ENCODE data around the gene NUDT17. TPM values are rescaled to one million over a fixed set of nuclear protein-coding genes. Genes with fewer than 3 reads are reported as not detected.

Gene NUDT17
- total RNA-seq, 1 donor from 2014 or later, result 11.9 TPM

DNA sequence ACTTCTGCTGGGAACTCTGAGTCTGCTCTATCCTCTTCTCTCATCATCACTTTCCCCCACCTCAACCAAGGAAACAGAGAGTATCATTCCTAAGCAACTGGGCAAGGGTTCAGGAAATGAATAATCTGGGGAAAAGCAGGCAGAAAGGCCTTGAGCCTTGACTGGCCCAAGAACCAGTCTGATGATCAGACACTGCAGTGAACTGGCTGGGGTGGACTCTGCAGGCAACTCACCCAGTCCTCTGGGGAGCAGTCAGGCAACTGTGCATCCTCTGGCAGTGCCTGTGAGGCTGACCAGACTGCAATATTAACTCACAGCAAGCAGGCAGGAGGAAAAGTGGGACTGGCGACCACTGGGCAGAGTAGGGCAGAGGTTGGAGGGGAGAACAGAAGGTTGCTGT lies 39.2 kb downstream of the NUDT17 start:
- no peaks in the 10 kb centered on the region for H3K36me3 Mint-ChIP-seq
- Histone ChIP-seq H3K27ac (no peak overlapping the region), H3K9me3 (ENCODE audit: low read depth) (no peaks in the 10 kb centered on the region), H3F3A (ENCODE audit: low read depth) (peaks cover 6% of the 10 kb centered on the region), H3K79me2 (ENCODE audit: low read depth) (no peaks in the 10 kb centered on the region), H4K20me1 (ENCODE audit: low read depth) (no peaks in the 10 kb centered on the region), H3K4me1 (peaks cover 8% of the 10 kb centered on the region), H3K4me2 (no peak overlapping the region), H3K9ac (no peak overlapping the region), H3K27me3 (peaks cover 54% of the 10 kb centered on the region), H2AFZ (replicated peaks) (no peak overlapping the region), H3K36me3 (no peaks in the 10 kb centered on the region), H3K4me3 (no peak overlapping the region)
- H3K27ac Mint-ChIP-seq, result no peak overlapping the region
- peaks cover 22% of the 10 kb centered on the region for H3K27me3 Mint-ChIP-seq (ENCODE audit: insufficient read depth, low read depth)
- H3K9me3 Mint-ChIP-seq, result no peaks in the 10 kb centered on the region
- peak overlapping the region; percentile 86 for H3K4me3 Mint-ChIP-seq
- H3K4me1 Mint-ChIP-seq, result peaks cover 17% of the 10 kb centered on the region
- DNase-seq (ENCODE audit: low spot score), result no peak
- TF ChIP-seq EZH2phosphoT487 (IDR thresholded peaks at IDR 0.05), result no peak
- TF ChIP-seq, protein P1, sequence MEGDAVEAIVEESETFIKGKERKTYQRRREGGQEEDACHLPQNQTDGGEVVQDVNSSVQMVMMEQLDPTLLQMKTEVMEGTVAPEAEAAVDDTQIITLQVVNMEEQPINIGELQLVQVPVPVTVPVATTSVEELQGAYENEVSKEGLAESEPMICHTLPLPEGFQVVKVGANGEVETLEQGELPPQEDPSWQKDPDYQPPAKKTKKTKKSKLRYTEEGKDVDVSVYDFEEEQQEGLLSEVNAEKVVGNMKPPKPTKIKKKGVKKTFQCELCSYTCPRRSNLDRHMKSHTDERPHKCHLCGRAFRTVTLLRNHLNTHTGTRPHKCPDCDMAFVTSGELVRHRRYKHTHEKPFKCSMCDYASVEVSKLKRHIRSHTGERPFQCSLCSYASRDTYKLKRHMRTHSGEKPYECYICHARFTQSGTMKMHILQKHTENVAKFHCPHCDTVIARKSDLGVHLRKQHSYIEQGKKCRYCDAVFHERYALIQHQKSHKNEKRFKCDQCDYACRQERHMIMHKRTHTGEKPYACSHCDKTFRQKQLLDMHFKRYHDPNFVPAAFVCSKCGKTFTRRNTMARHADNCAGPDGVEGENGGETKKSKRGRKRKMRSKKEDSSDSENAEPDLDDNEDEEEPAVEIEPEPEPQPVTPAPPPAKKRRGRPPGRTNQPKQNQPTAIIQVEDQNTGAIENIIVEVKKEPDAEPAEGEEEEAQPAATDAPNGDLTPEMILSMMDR (IDR thresholded peaks at IDR 0.05), result no peak
- TF ChIP-seq EZH2 (IDR thresholded peaks at IDR 0.05), result no peak

DNA sequence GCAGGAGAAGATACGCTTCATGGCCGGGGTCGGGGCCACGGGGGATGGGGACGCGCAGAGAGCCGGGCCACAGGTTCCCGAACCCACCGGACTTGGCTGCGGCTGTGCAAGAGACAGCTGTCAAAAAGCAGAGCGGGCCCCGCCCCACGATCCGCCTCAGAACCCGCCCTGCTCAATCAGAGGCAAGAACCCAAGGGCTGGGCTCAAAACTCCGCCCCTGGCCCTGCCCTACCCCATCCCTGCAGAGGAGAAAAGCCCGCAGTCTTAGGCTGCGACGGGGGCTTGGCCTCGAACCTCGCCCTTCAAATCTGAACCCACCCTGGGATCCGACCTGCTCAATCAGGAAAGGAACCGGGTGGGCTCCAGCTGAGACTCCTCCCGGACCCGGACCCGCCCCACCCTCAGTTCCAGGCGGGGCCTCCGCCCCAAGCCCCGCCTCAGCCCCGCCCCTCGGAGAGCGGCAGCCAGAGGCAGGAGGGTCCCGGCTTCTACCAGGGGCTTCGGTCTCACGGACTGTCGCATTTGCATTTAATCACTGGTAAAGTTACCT lies 40.4 kb downstream of the NUDT17 start, which contains the start of gene ANKRD35:
Gene ANKRD35, minus strand, starts transcription at position 129 of the 550 bp plus-strand sequence. Its CDS starts 108 bp downstream, at position 21.
- Histone ChIP-seq H3K9me3 (ENCODE audit: low read depth) (no peaks in the 10 kb centered on the region), H3K27ac (no peak within 1 kb of the TSS), H4K20me1 (ENCODE audit: low read depth) (no peaks in the 10 kb centered on the region), H3K4me2 (peak within 1 kb of the TSS; percentile 77), H3K27me3 (peaks cover 54% of the 10 kb centered on the region), H3K4me1 (no peaks in the 10 kb centered on the region), H3K79me2 (ENCODE audit: low read depth) (no peaks in the 10 kb centered on the region), H3K9ac (no peak within 1 kb of the TSS), H2AFZ (replicated peaks) (peak within 1 kb of the TSS; percentile 99), H3F3A (ENCODE audit: low read depth) (no peaks in the 10 kb centered on the region), H3K36me3 (no peaks in the 10 kb centered on the region), H3K4me3 (peak within 1 kb of the TSS; percentile 85)
- Mint-ChIP-seq H3K9me3 (no peaks in the 10 kb centered on the region), H3K27ac (no peak within 1 kb of the TSS), H3K27me3 (ENCODE audit: insufficient read depth, low read depth) (peaks cover 22% of the 10 kb centered on the region), H3K36me3 (no peaks in the 10 kb centered on the region), H3K4me1 (peaks cover 16% of the 10 kb centered on the region), H3K4me3 (peak within 1 kb of the TSS; percentile 86)
- TF ChIP-seq EZH2 (IDR thresholded peaks at IDR 0.05) (no peak), EZH2phosphoT487 (IDR thresholded peaks at IDR 0.05) (no peak)
- TF ChIP-seq, protein P1 (IDR thresholded peaks at IDR 0.05), result no peak
- DNase-seq (ENCODE audit: low spot score), result peak; percentile 94

DNA sequence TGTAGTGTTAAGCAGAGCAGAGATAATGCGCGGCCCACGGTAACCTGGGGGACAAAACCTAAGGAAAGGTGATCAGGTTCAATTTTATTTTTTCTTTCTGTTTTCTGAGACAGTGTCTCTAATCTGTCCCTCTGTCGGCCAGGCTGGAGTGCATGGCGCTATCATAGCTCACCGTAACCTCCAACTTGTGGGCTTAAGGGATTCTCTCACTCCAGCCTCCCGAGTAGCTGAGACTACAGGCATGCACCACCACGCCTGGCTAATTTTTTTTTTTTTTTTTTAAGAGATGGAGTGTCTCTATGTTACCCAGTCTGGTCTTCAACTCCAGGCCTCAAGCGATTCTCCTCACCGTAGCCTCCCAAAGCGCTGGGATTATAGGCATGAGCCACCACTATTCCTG lies 41.0 kb downstream of the NUDT17 start:
- Histone ChIP-seq H3K36me3 (no peaks in the 10 kb centered on the region), H3K9ac (no peak overlapping the region), H3F3A (ENCODE audit: low read depth) (no peaks in the 10 kb centered on the region), H3K79me2 (ENCODE audit: low read depth) (no peaks in the 10 kb centered on the region), H3K4me2 (peak overlapping the region; percentile 77), H3K4me3 (peak overlapping the region; percentile 85), H3K9me3 (ENCODE audit: low read depth) (no peaks in the 10 kb centered on the region), H3K4me1 (no peaks in the 10 kb centered on the region), H2AFZ (replicated peaks) (peak overlapping the region; percentile 99), H3K27me3 (peaks cover 54% of the 10 kb centered on the region), H3K27ac (no peak overlapping the region), H4K20me1 (ENCODE audit: low read depth) (no peaks in the 10 kb centered on the region)
- Mint-ChIP-seq H3K4me3 (peak overlapping the region; percentile 86), H3K27me3 (ENCODE audit: insufficient read depth, low read depth) (peaks cover 22% of the 10 kb centered on the region), H3K36me3 (no peaks in the 10 kb centered on the region), H3K27ac (no peak overlapping the region), H3K9me3 (no peaks in the 10 kb centered on the region), H3K4me1 (peaks cover 16% of the 10 kb centered on the region)
- no peak for TF ChIP-seq EZH2 (IDR thresholded peaks at IDR 0.05)
- TF ChIP-seq, protein P1 (IDR thresholded peaks at IDR 0.05), result no peak
- TF ChIP-seq EZH2phosphoT487 (IDR thresholded peaks at IDR 0.05), result no peak
- no peak for DNase-seq (ENCODE audit: low spot score)
